Measurements from ENCODE around the gene AEBP1. TPM values are rescaled to one million over a fixed set of nuclear protein-coding genes. Genes with fewer than 3 reads are reported as not detected.

The AEBP1 gene
- total and polyA plus RNA-seq, 7 donors: 2.8 to 22.0 (median 7.8) TPM

GRCh38 chr7:44086627-44087026 is 17.5 kb upstream of the AEBP1 start:
- Histone ChIP-seq H3K4me3 (no peak overlapping the region), H3K4me1 (peaks cover 11% of the 10 kb centered on the region), H3K36me3 (ENCODE audit: insufficient read depth in 1 of 2, low read depth in 1 of 2) (no peaks in the 10 kb centered on the region), H3K27me3 (ENCODE audit: insufficient read depth in 3 of 3, low read length in 2 of 3) (no peaks in the 10 kb centered on the region), H3K27ac (peak overlapping the region; percentile 76), H3K9me3 (no peaks in the 10 kb centered on the region)
- 94 to 98% (median 96%) methylated on average over 3 of the region's 3 CpGs for WGBS, 3 donors
- DNase-seq: no peak
- ATAC-seq: no peak
- intact Hi-C loops (cut with DNase I): loop anchor here in 1 of 2 donors (5.0 kb wide), 1 partner anchor 36 kb away; the partner anchor contains the start of gene POLD2
- no peak for TF ChIP-seq CTCF (IDR thresholded peaks at IDR 0.05)

- TF ChIP-seq CTCF (IDR thresholded peaks at IDR 0.05): no peak
- peak overlapping the region; percentile 76 for H3K27ac ChIP-seq
- 25 to 31% (median 28%) methylated on average over 18 to 20 of the region's 20 CpGs for WGBS, 3 donors
- intact Hi-C loops (cut with DNase I): loop anchor here in 1 of 2 donors (5.0 kb wide), 1 partner anchor 34 kb away; the partner anchor contains the start of gene POLD2
- peak; percentile 84 to 86 for DNase-seq
- no peaks in the 10 kb centered on the region for H3K36me3 ChIP-seq (ENCODE audit: insufficient read depth in 1 of 2, low read depth in 1 of 2)
- peak; percentile 67 to 83 (median 76) for ATAC-seq
- H3K9me3 ChIP-seq: no peaks in the 10 kb centered on the region
- H3K4me1 ChIP-seq: peaks cover 11% of the 10 kb centered on the region
- H3K4me3 ChIP-seq: no peak overlapping the region
- H3K27me3 ChIP-seq (ENCODE audit: insufficient read depth in 3 of 3, low read length in 2 of 3): no peaks in the 10 kb centered on the region
Observed at GRCh38 chr7:44087911-44088838, 16.0 kb upstream of the AEBP1 start.

- DNase-seq (peak; percentile 2 to 12), ATAC-seq (no peak)
- intact Hi-C loops (cut with DNase I): no loop called here
- H3K27ac ChIP-seq: no peak overlapping the region
- WGBS, 3 donors: 82 to 89% (median 86%) methylated on average over 6 of the region's 6 CpGs
- H3K4me1 ChIP-seq: peaks cover 11% of the 10 kb centered on the region
- no peak for TF ChIP-seq CTCF (IDR thresholded peaks at IDR 0.05)
- H3K36me3 ChIP-seq (ENCODE audit: insufficient read depth in 1 of 2, low read depth in 1 of 2): no peaks in the 10 kb centered on the region
- no peaks in the 10 kb centered on the region for H3K27me3 ChIP-seq (ENCODE audit: insufficient read depth in 3 of 3, low read length in 2 of 3)
- no peaks in the 10 kb centered on the region for H3K9me3 ChIP-seq
- no peak overlapping the region for H3K4me3 ChIP-seq
Observed at GRCh38 chr7:44093102-44093641, 11.0 kb upstream of the AEBP1 start.

- ATAC-seq (no peak), DNase-seq (peak in 1 of 2 donors; percentile 3)
- no peaks in the 10 kb centered on the region for H3K27me3 ChIP-seq (ENCODE audit: insufficient read depth in 3 of 3, low read length in 2 of 3)
- intact Hi-C loops (cut with DNase I): no loop called here
- H3K9me3 ChIP-seq: no peaks in the 10 kb centered on the region
- TF ChIP-seq CTCF (IDR thresholded peaks at IDR 0.05): no peak
- peaks cover 1% of the 10 kb centered on the region for H3K4me1 ChIP-seq
- 82 to 86% (median 85%) methylated on average over 2 of the region's 2 CpGs for WGBS, 3 donors
- H3K4me3 ChIP-seq: no peak overlapping the region
- no peaks in the 10 kb centered on the region for H3K36me3 ChIP-seq (ENCODE audit: insufficient read depth in 1 of 2, low read depth in 1 of 2)
- no peak overlapping the region for H3K27ac ChIP-seq
Observed at GRCh38 chr7:44094365-44094764, 9.8 kb upstream of the AEBP1 start.
